ENCODE results near the gene SCUBE1. TPM values are rescaled to one million over a fixed set of nuclear protein-coding genes. Genes with fewer than 3 reads are reported as not detected.
A peak's percentile ranks its signal among the peaks of the same experiment; 100 is the strongest.

Gene SCUBE1
- total RNA-seq, 1 donor from 2014 or later: 0.14 TPM

GRCh38 chr22:43186272-43187170 lies 156.7 kb downstream of the SCUBE1 start, which contains the start of gene TTLL12:
TSS of gene TTLL12 (minus strand) at chr22:43187134. CDS start at chr22:43187069, 65 bp downstream.
- Histone ChIP-seq H3K27ac (replicated peaks) (peak within 1 kb of the TSS; percentile 96), H3K4me3 (peak within 1 kb of the TSS; percentile 81), H3K36me3 (peaks cover 3% of the 10 kb centered on the region), H3K4me1 (peaks cover 27% of the 10 kb centered on the region), H3K9me3 (replicated peaks) (no peaks in the 10 kb centered on the region), H3K27me3 (ENCODE audit: low read depth) (no peaks in the 10 kb centered on the region)
- peak; percentile 70 for DNase-seq
- no peak for TF ChIP-seq CTCF (IDR thresholded peaks at IDR 0.05; ENCODE audit: borderline replicate concordance)
- intact Hi-C loops (cut with micrococcal nuclease): no loop called here

GRCh38 chr22:43185860-43186261 lies 157.3 kb downstream of the SCUBE1 start:
- Histone ChIP-seq H3K4me3 (peak overlapping the region; percentile 81), H3K27me3 (ENCODE audit: low read depth) (no peaks in the 10 kb centered on the region), H3K9me3 (replicated peaks) (no peaks in the 10 kb centered on the region), H3K36me3 (peaks cover 3% of the 10 kb centered on the region), H3K4me1 (peaks cover 27% of the 10 kb centered on the region), H3K27ac (replicated peaks) (peak overlapping the region; percentile 95)
- peak; percentile 67 for DNase-seq
- no peak for TF ChIP-seq CTCF (IDR thresholded peaks at IDR 0.05; ENCODE audit: borderline replicate concordance)
- intact Hi-C loops (cut with micrococcal nuclease): no loop called here

GRCh38 chr22:43183496-43184277 lies 159.5 kb downstream of the SCUBE1 start:
- no peaks in the 10 kb centered on the region for H3K27me3 ChIP-seq (ENCODE audit: low read depth)
- H3K27ac ChIP-seq (replicated peaks): no peak overlapping the region
- no peak overlapping the region for H3K4me3 ChIP-seq
- peaks cover 12% of the 10 kb centered on the region for H3K36me3 ChIP-seq
- no peak for DNase-seq
- intact Hi-C loops (cut with micrococcal nuclease): no loop called here
- no peaks in the 10 kb centered on the region for H3K9me3 ChIP-seq (replicated peaks)
- peaks cover 27% of the 10 kb centered on the region for H3K4me1 ChIP-seq
- no peak for TF ChIP-seq CTCF (IDR thresholded peaks at IDR 0.05; ENCODE audit: borderline replicate concordance)

- intact Hi-C loops (cut with micrococcal nuclease): no loop called here
- no peak for TF ChIP-seq CTCF (IDR thresholded peaks at IDR 0.05; ENCODE audit: borderline replicate concordance)
- no peak overlapping the region for H3K4me3 ChIP-seq
- H3K9me3 ChIP-seq (replicated peaks): no peaks in the 10 kb centered on the region
- no peak for DNase-seq
- no peaks in the 10 kb centered on the region for H3K27me3 ChIP-seq (ENCODE audit: low read depth)
- H3K27ac ChIP-seq (replicated peaks): no peak overlapping the region
- H3K4me1 ChIP-seq: peaks cover 22% of the 10 kb centered on the region
- H3K36me3 ChIP-seq: peaks cover 12% of the 10 kb centered on the region
Measured at GRCh38 chr22:43182726-43183125, 160.4 kb downstream of the SCUBE1 start.

- H3K27me3 ChIP-seq (ENCODE audit: low read depth): no peaks in the 10 kb centered on the region
- H3K4me3 ChIP-seq: no peak overlapping the region
- no peak overlapping the region for H3K27ac ChIP-seq (replicated peaks)
- H3K36me3 ChIP-seq: peaks cover 12% of the 10 kb centered on the region
- no peaks in the 10 kb centered on the region for H3K9me3 ChIP-seq (replicated peaks)
- no peak for DNase-seq
- peaks cover 21% of the 10 kb centered on the region for H3K4me1 ChIP-seq
- TF ChIP-seq CTCF (IDR thresholded peaks at IDR 0.05; ENCODE audit: borderline replicate concordance): no peak
- intact Hi-C loops (cut with micrococcal nuclease): no loop called here
Measured at GRCh38 chr22:43182118-43182517, 161.1 kb downstream of the SCUBE1 start.
